IMR-90 (cell line): ENCODE data around the gene KCTD10. TPM values are rescaled to one million over a fixed set of nuclear protein-coding genes. Genes with fewer than 3 reads are reported as not detected.
A peak's percentile ranks its signal among the peaks of the same experiment; 100 is the strongest.

Source experiments
- ATAC-seq: fragments of 200-7000 bp; cut with Tn5 transposase; 2 replicates; pipeline ENCODE4 v1.9.1; 2020; ENCODE audit warnings: low read depth, mild to moderate bottlenecking, moderate library complexity
- BruUV-seq: library from RNA; stranded (reverse); fragments of 400-500 nt; replicated peaks from 2 replicates; lab custom pipeline; 2021; lab: Mats Ljungman, UMichigan
- CTCF ChIA-PET: fragments of 300-600 bp; formaldehyde crosslinking; extraction: SDS; loops from one replicate; lab custom pipeline; 2021; ENCODE audit warnings: antibody characterized with exemption; lab: Yijun Ruan, JAX
- POLR2A ChIA-PET: fragments of 300-600 bp; sonication (Branson Sonifier 250); formaldehyde crosslinking; loops from one replicate; lab custom pipeline; 2022; ENCODE audit warnings: antibody characterized with exemption; ENCODE audit not compliant: unreplicated experiment; lab: Charles Lee
- DNase-seq: peaks from one replicate; pipeline ENCODE4 v3.0.0; 2013
- H2AFZ ChIP-seq: replicated peaks from 2 replicates; pipeline ENCODE3; 2013; ENCODE audit warnings: low read length, mild to moderate bottlenecking; ENCODE audit not compliant: poor library complexity
- H2AK5ac ChIP-seq: 2 replicates; pipeline ENCODE4 v1.6.1; 2013; ENCODE audit warnings: low read depth, low read length, inconsistent platforms
- H2AK9ac ChIP-seq: replicated peaks from 2 replicates; pipeline ENCODE3; 2013; ENCODE audit warnings: mild to moderate bottlenecking, low read depth, low read length, moderate library complexity; ENCODE audit not compliant: poor library complexity
- H2BK120ac ChIP-seq: 2 replicates; pipeline ENCODE4 v1.6.1; 2013; ENCODE audit warnings: low read depth, low read length, inconsistent platforms
- H2BK15ac ChIP-seq: 3 replicates; pipeline ENCODE4 v1.6.1; 2013; ENCODE audit warnings: low read depth, low read length, inconsistent platforms
- H2BK20ac ChIP-seq: 2 replicates; pipeline ENCODE4 v1.6.1; 2013; ENCODE audit warnings: low read depth, mild to moderate bottlenecking, inconsistent platforms, low read length, moderate library complexity
- H2BK5ac ChIP-seq: 2 replicates; pipeline ENCODE4 v1.6.1; 2013; ENCODE audit warnings: mild to moderate bottlenecking, low read depth, low read length, inconsistent platforms; ENCODE audit not compliant: poor library complexity, severe bottlenecking
- H3K14ac ChIP-seq: replicated peaks from 2 replicates; pipeline ENCODE4 v1.6.1; 2013; ENCODE audit warnings: low read depth, low read length, inconsistent platforms
- H3K18ac ChIP-seq: 2 replicates; pipeline ENCODE4 v1.6.1; 2013; ENCODE audit warnings: low read depth, low read length, control low read depth
- H3K23ac ChIP-seq: 2 replicates; pipeline ENCODE4 v1.6.1; 2013; ENCODE audit warnings: low read depth, low read length, inconsistent platforms
- H3K27ac ChIP-seq: 2 replicates; pipeline ENCODE4 v1.5.1; 2013; ENCODE audit warnings: mild to moderate bottlenecking, control low read depth, low read length; ENCODE audit not compliant: insufficient read depth
- H3K27me3 ChIP-seq: 2 replicates; pipeline ENCODE4 v1.6.1; 2013; ENCODE audit warnings: low read length; ENCODE audit not compliant: control insufficient read depth, insufficient read depth
- H3K36me3 ChIP-seq: 2 replicates; pipeline ENCODE4 v1.6.1; 2013; ENCODE audit warnings: low read length, mixed read lengths; ENCODE audit not compliant: control insufficient read depth, insufficient read depth
- H3K4ac ChIP-seq: 2 replicates; pipeline ENCODE4 v1.6.1; 2013; ENCODE audit warnings: low read depth, low read length, inconsistent platforms
- H3K4me1 ChIP-seq: 2 replicates; pipeline ENCODE4 v1.6.1; 2013; ENCODE audit warnings: low read length, mixed read lengths; ENCODE audit not compliant: control insufficient read depth, insufficient read depth
- H3K4me2 ChIP-seq: 2 replicates; pipeline ENCODE4 v1.6.1; 2013; ENCODE audit warnings: low read depth, mild to moderate bottlenecking, control low read depth, low read length, moderate library complexity
- H3K4me3 ChIP-seq: 2 replicates; pipeline ENCODE4 v1.5.1; 2013; ENCODE audit warnings: low read depth, mild to moderate bottlenecking, control low read depth, low read length, moderate library complexity; ENCODE audit not compliant: insufficient read depth
- H3K56ac ChIP-seq: 2 replicates; pipeline ENCODE4 v1.6.1; 2013; ENCODE audit warnings: low read length, inconsistent platforms; ENCODE audit not compliant: insufficient read depth; ENCODE audit errors: extremely low read depth
- H3K79me1 ChIP-seq, 2 experiments: 2 replicates each; pipeline ENCODE4 v1.6.1; 2013; ENCODE audit warnings: low read length in 2 of 2, inconsistent platforms in 1 of 2, low read depth in 1 of 2
- H3K9ac ChIP-seq: 2 replicates; pipeline ENCODE4 v1.6.1; 2013; ENCODE audit warnings: low read depth, low read length, control low read depth
- H3K9me1 ChIP-seq: 2 replicates; pipeline ENCODE4 v1.6.1; 2013; ENCODE audit warnings: low read length, inconsistent platforms; ENCODE audit not compliant: insufficient read depth
- H3K9me3 ChIP-seq: 2 replicates; pipeline ENCODE4 v1.6.1; 2013; ENCODE audit warnings: low read length; ENCODE audit not compliant: control insufficient read depth, insufficient read depth
- H4K20me1 ChIP-seq: 2 replicates; pipeline ENCODE4 v1.6.1; 2013; ENCODE audit warnings: low read length, inconsistent platforms; ENCODE audit not compliant: insufficient read depth
- H4K5ac ChIP-seq: 2 replicates; pipeline ENCODE4 v1.6.1; 2013; ENCODE audit warnings: mild to moderate bottlenecking, low read depth, low read length, control low read depth
- H4K8ac ChIP-seq, 2 experiments: 2 replicates each; pipeline ENCODE4 v1.6.1; 2013; ENCODE audit warnings: low read depth in 2 of 2, low read length in 2 of 2, control low read depth in 1 of 2, inconsistent platforms in 1 of 2
- H4K91ac ChIP-seq: 2 replicates; pipeline ENCODE4 v1.6.1; 2013; ENCODE audit warnings: low read depth, low read length, inconsistent platforms; ENCODE audit not compliant: insufficient read depth
- BHLHE40 ChIP-seq: fragments of 150-350 bp; IDR thresholded peaks from 2 replicates; pipeline ENCODE4 v1.6.1; 2016; ENCODE audit warnings: mild to moderate bottlenecking, low read depth, low read length
- CEBPB ChIP-seq: IDR thresholded peaks from 2 replicates; pipeline ENCODE4 v1.6.1; 2012; ENCODE audit warnings: low read depth, low read length, improper control_type of control experiment
- CHD1 ChIP-seq: IDR thresholded peaks from 2 replicates; pipeline ENCODE4 v1.6.1; 2012; ENCODE audit warnings: low read depth, low read length, improper control_type of control experiment
- CTCF ChIP-seq: conservative IDR thresholded peaks from 2 replicates; pipeline ENCODE4 v1.5.1; 2012; ENCODE audit warnings: mild to moderate bottlenecking, low read depth, low read length, improper control_type of control experiment
- FOS ChIP-seq: fragments of 150-350 bp; IDR thresholded peaks from 2 replicates; pipeline ENCODE4 v1.6.1; 2016; ENCODE audit warnings: low read depth, low read length
- MAFK ChIP-seq: IDR thresholded peaks from 2 replicates; pipeline ENCODE4 v1.6.1; 2012; ENCODE audit warnings: low read depth, low read length, improper control_type of control experiment
- MXI1 ChIP-seq: IDR thresholded peaks from 2 replicates; pipeline ENCODE4 v1.6.1; 2012; ENCODE audit warnings: low read depth, mild to moderate bottlenecking, low read length, moderate library complexity, borderline replicate concordance
- NFE2L2 ChIP-seq: fragments of 150-350 bp; IDR thresholded peaks from 2 replicates; pipeline ENCODE4 v1.6.1; 2016; ENCODE audit warnings: low read depth, mild to moderate bottlenecking, low read length
- POLR2A ChIP-seq: IDR thresholded peaks from 2 replicates; pipeline ENCODE4 v1.6.1; 2012; ENCODE audit warnings: mild to moderate bottlenecking, low read depth, low read length
- RAD21 ChIP-seq: IDR thresholded peaks from 2 replicates; pipeline ENCODE4 v1.6.1; 2012; ENCODE audit warnings: low read length, improper control_type of control experiment
- RCOR1 ChIP-seq: IDR thresholded peaks from 2 replicates; pipeline ENCODE4 v1.6.1; 2012; ENCODE audit warnings: mild to moderate bottlenecking, low read length, improper control_type of control experiment; ENCODE audit not compliant: insufficient replicate concordance
- RFX5 ChIP-seq: IDR thresholded peaks from 2 replicates; pipeline ENCODE4 v1.8.0; 2012; ENCODE audit warnings: low read depth, mild to moderate bottlenecking, low read length, moderate library complexity
- SMC3 ChIP-seq: fragments of 150-350 bp; IDR thresholded peaks from 2 replicates; pipeline ENCODE4 v1.6.1; 2016; ENCODE audit warnings: low read depth, mild to moderate bottlenecking, antibody characterized with exemption, low read length, moderate library complexity
- USF2 ChIP-seq: fragments of 150-350 bp; IDR thresholded peaks from 2 replicates; pipeline ENCODE4 v1.6.1; 2017; ENCODE audit warnings: mild to moderate bottlenecking, antibody characterized with exemption, low read length, low read depth
- WGBS, 2 experiments: methylation state at CpG; one replicate each; pipeline versions ENCODE4 v1.1.5 to v1.1.7; 2013; ENCODE audit warnings: missing lambda C conversion rate in 2 of 2; ENCODE audit not compliant: insufficient read length in 1 of 2; ENCODE audit errors: extremely low coverage in 2 of 2; 5-methylcytosine and 5-hydroxymethylcytosine counted together
- dilution Hi-C: fragments of 300-500 bp; cut with HindIII; formaldehyde crosslinking; loops from one replicate; pipeline ENCODE4 v1.14.3; 2018; ENCODE audit warnings: low sequenced_read_pairs; ENCODE audit not compliant: unreplicated experiment
- in situ Hi-C: fragments of 300-500 bp; cut with MboI; formaldehyde crosslinking; loops from 3 replicates; pipeline ENCODE4 v1.14.3; 2019; ENCODE audit warnings: low sequenced_read_pairs, inconsistent platforms, mixed read lengths
- intact Hi-C: fragments of 100-400 bp; cut with micrococcal nuclease; formaldehyde crosslinking; loops from 2 replicates; pipeline ENCODE4 v1.10.0; 2022
- polyA plus RNA-seq, 3 experiments: library from polyadenylated mRNA; depleted of rRNA; stranded (reverse); fragments of >200 nt; gene quantifications; 2 replicates each; pipeline ENCODE4 v1.2.3, GENCODE V29; 2012; ENCODE audit warnings: low replicate concordance in 1 of 3
- total RNA-seq: library from RNA; depleted of rRNA; stranded (reverse); fragments of >200 nt; gene quantifications from 2 replicates; pipeline ENCODE4 v1.2.3, GENCODE V29; 2012

Gene KCTD10
- total and polyA plus RNA-seq, 2 of the 4 experiments (the other 2 are of a cell fraction) = 72.1 to 88.4 TPM

GRCh38 chr12:109458086-109458485 is 19.0 kb downstream of the KCTD10 start:
- ATAC-seq = peak; percentile 8; the same call in 1 of the 2 replicates
- no peaks in the 10 kb centered on the region for H3K27me3 ChIP-seq
- peak overlapping the region; percentile 55 to 85; a peak in 3 of 4 replicates for H4K8ac ChIP-seq
- peaks cover 55 to 86% of the 10 kb centered on the region in 2 experiments for H3K79me1 ChIP-seq
- peak overlapping the region; percentile 98 for H3K4ac ChIP-seq
- H2AFZ ChIP-seq = no peak overlapping the region
- peak overlapping the region; percentile 96 for H4K91ac ChIP-seq
- peak overlapping the region; percentile 91 for H3K56ac ChIP-seq
- H3K9ac ChIP-seq = peak overlapping the region; percentile 62
- H2BK120ac ChIP-seq = peak overlapping the region; percentile 96
- peak overlapping the region; percentile 78; the same call in 2 of the 3 replicates for H2BK15ac ChIP-seq
- H4K5ac ChIP-seq = peak overlapping the region; percentile 79
- peaks cover 39% of the 10 kb centered on the region for H3K4me1 ChIP-seq
- peak overlapping the region; percentile 98 for H2AK9ac ChIP-seq
- H3K9me3 ChIP-seq = no peaks in the 10 kb centered on the region
- DNase-seq = peak; percentile 84
- H2BK20ac ChIP-seq = peak overlapping the region; percentile 92; the same call in 1 of the 2 replicates
- H3K9me1 ChIP-seq = peaks cover 27% of the 10 kb centered on the region
- in situ Hi-C loops (no loop called here), dilution Hi-C loops (no loop called here), intact Hi-C loops (no loop called here)
- H3K23ac ChIP-seq = peak overlapping the region; percentile 97
- H3K4me2 ChIP-seq = peak overlapping the region; percentile 61
- H4K20me1 ChIP-seq = peaks cover 16% of the 10 kb centered on the region; the same call in 1 of the 2 replicates
- H3K14ac ChIP-seq = peak overlapping the region; percentile 95
- CTCF ChIA-PET = interaction anchor here (1.7 kb wide), 1 partner anchor 30 kb away, joined by 5 read pairs; no protein-coding TSS in a partner anchor
- H3K18ac ChIP-seq = peak overlapping the region; percentile 82
- peak overlapping the region; percentile 78 for H2AK5ac ChIP-seq
- peak overlapping the region; percentile 99 for H3K27ac ChIP-seq
- WGBS, 2 experiments = no CpG with 5 or more reads among the region's 4 CpGs
- TF ChIP-seq CTCF = no peak
- TF ChIP-seq CHD1 = no peak
- no peak for TF ChIP-seq RFX5
- TF ChIP-seq SMC3 = no peak
- no peak for TF ChIP-seq RAD21
- peak; percentile 3; the same call in 1 of the 2 replicates for TF ChIP-seq NFE2L2
- no peak for TF ChIP-seq CEBPB
- TF ChIP-seq RCOR1 = no peak
- TF ChIP-seq USF2 = no peak
- no peak for TF ChIP-seq BHLHE40
- TF ChIP-seq POLR2A = peak; percentile 39; the same call in 1 of the 2 replicates
- no peak for TF ChIP-seq FOS
- TF ChIP-seq MAFK = peak; percentile 77
- 0 out of 2 replicates have a peak, but pooled peaks have one; percentile 35 for TF ChIP-seq MXI1
- POLR2A ChIA-PET = no interaction called here
- peaks cover 50% of the 10 kb centered on the region for H3K36me3 ChIP-seq
- H2BK5ac ChIP-seq = peak overlapping the region; percentile 95
- no TSS peak for BruUV-seq
- no peak overlapping the region for H3K4me3 ChIP-seq
